Loucy (cell line): ENCODE results near the gene PDS5B.
"Not testable (repeated sequence)": the region's sequence is repeated elsewhere in the genome, so short reads cannot be mapped to it uniquely, and the experiment has no call there.

Source experiments
- H2AFZ ChIP-seq: fragments of 200-600 bp; sonication (generic); 2 replicates; pipeline ENCODE4 v1.6.0; 2016; ENCODE audit warnings: antibody characterized with exemption, mild to moderate bottlenecking, low read length, moderate library complexity
- H3F3A ChIP-seq: fragments of 200-600 bp; 2 replicates; pipeline ENCODE4 v1.6.0; 2016; ENCODE audit warnings: antibody characterized with exemption, low read depth, mild to moderate bottlenecking
- H3K27me3 ChIP-seq: fragments of 200-600 bp; sonication (generic); 2 replicates; pipeline ENCODE4 v1.6.1; 2014; ENCODE audit warnings: low read length, mild to moderate bottlenecking; ENCODE audit not compliant: insufficient read depth, poor library complexity, severe bottlenecking
- H3K36me3 ChIP-seq: fragments of 200-600 bp; sonication (generic); 2 replicates; pipeline ENCODE4 v1.6.1; 2016; ENCODE audit warnings: low read length; ENCODE audit not compliant: insufficient read depth
- H3K4me1 ChIP-seq: fragments of 200-600 bp; sonication (generic); 2 replicates; pipeline ENCODE4 v1.5.1; 2014; ENCODE audit warnings: low read length, mild to moderate bottlenecking; ENCODE audit not compliant: insufficient read depth, poor library complexity, severe bottlenecking
- H3K4me2 ChIP-seq: fragments of 200-600 bp; sonication (generic); 2 replicates; pipeline ENCODE4 v1.6.0; 2014; ENCODE audit warnings: antibody characterized with exemption, low read length, low read depth, mild to moderate bottlenecking; ENCODE audit not compliant: poor library complexity, severe bottlenecking
- H3K4me3 ChIP-seq: fragments of 200-600 bp; sonication (generic); 2 replicates; pipeline ENCODE4 v1.5.1; 2014; ENCODE audit warnings: low read length, mild to moderate bottlenecking, mixed read lengths; ENCODE audit not compliant: poor library complexity, severe bottlenecking
- H3K79me2 ChIP-seq: fragments of 200-600 bp; sonication (generic); 2 replicates; pipeline ENCODE4 v1.6.1; 2014; ENCODE audit warnings: low read length; ENCODE audit not compliant: insufficient read depth
- H3K9ac ChIP-seq: fragments of 200-600 bp; sonication (generic); 2 replicates; pipeline ENCODE4 v1.6.0; 2014; ENCODE audit warnings: mild to moderate bottlenecking, low read depth, low read length, moderate library complexity; ENCODE audit not compliant: poor library complexity, severe bottlenecking
- H3K9me2 ChIP-seq: fragments of 200-600 bp; sonication (generic); replicated peaks from 2 replicates; pipeline ENCODE4 v1.6.1; 2016; ENCODE audit warnings: low read depth, low read length, mixed read lengths
- H3K9me3 ChIP-seq: fragments of 200-600 bp; sonication (generic); 2 replicates; pipeline ENCODE4 v1.6.1; 2014; ENCODE audit warnings: mild to moderate bottlenecking, antibody characterized with exemption, low read length, low read depth; ENCODE audit not compliant: insufficient read depth
- H4K20me1 ChIP-seq: fragments of 200-600 bp; sonication (generic); 2 replicates; pipeline ENCODE4 v1.6.0; 2014; ENCODE audit warnings: antibody characterized with exemption, low read length, mild to moderate bottlenecking; ENCODE audit not compliant: insufficient read depth, poor library complexity, severe bottlenecking
- CTCF ChIP-seq: fragments of 200-600 bp; sonication (generic); conservative IDR thresholded peaks from 2 replicates; pipeline ENCODE4 v1.5.1; 2014; ENCODE audit warnings: mild to moderate bottlenecking, antibody characterized with exemption, low read length
- EZH2phosphoT487 ChIP-seq: fragments of 200-600 bp; IDR thresholded peaks from 2 replicates; pipeline ENCODE4 v1.6.1; 2018; ENCODE audit warnings: antibody characterized with exemption, mild to moderate bottlenecking, moderate library complexity, borderline replicate concordance

PDS5B gene

GRCh38 chr13:32713397-32713796 lies 127.1 kb downstream of the PDS5B start:
- no peaks in the 10 kb centered on the region for H3K4me1 ChIP-seq
- H3K4me3 ChIP-seq, result no peak overlapping the region
- no peaks in the 10 kb centered on the region for H3F3A ChIP-seq
- H2AFZ ChIP-seq, result no peak overlapping the region
- H3K36me3 ChIP-seq, result peaks cover 60% of the 10 kb centered on the region
- no peak overlapping the region for H3K9ac ChIP-seq
- H3K9me2 ChIP-seq, result no peaks in the 10 kb centered on the region
- H3K9me3 ChIP-seq, result no peaks in the 10 kb centered on the region; the same call in 1 of the 2 replicates
- no peaks in the 10 kb centered on the region for H3K79me2 ChIP-seq
- no peak overlapping the region for H3K4me2 ChIP-seq
- no peaks in the 10 kb centered on the region for H4K20me1 ChIP-seq
- no peaks in the 10 kb centered on the region for H3K27me3 ChIP-seq
- TF ChIP-seq EZH2phosphoT487 (no peak), CTCF (no peak)

GRCh38 chr13:32716201-32716600 lies 129.9 kb downstream of the PDS5B start:
- not testable (repeated sequence) for H3K9me3 ChIP-seq, H3K27me3 ChIP-seq, H3K9me2 ChIP-seq

GRCh38 chr13:32720026-32720425 lies 133.8 kb downstream of the PDS5B start:
- Histone ChIP-seq H3K9me3 (no peaks in the 10 kb centered on the region; the same call in 1 of the 2 replicates), H3K9ac (no peak overlapping the region), H3K4me1 (no peaks in the 10 kb centered on the region), H4K20me1 (no peaks in the 10 kb centered on the region), H3K79me2 (no peaks in the 10 kb centered on the region), H3K27me3 (no peaks in the 10 kb centered on the region), H3F3A (0 out of 2 replicates have a peak, but pooled peaks cover 2% of the 10 kb centered on the region), H3K4me2 (no peak overlapping the region), H2AFZ (no peak overlapping the region), H3K36me3 (peaks cover 15% of the 10 kb centered on the region; the same call in 1 of the 2 replicates), H3K4me3 (no peak overlapping the region), H3K9me2 (no peaks in the 10 kb centered on the region)
- TF ChIP-seq EZH2phosphoT487, result no peak
- no peak for TF ChIP-seq CTCF

More at GRCh38 chr13:32716201-32716600, 129.9 kb downstream of the PDS5B start:
- H3F3A ChIP-seq, H2AFZ ChIP-seq, H3K4me2 ChIP-seq, H3K9ac ChIP-seq, H3K79me2 ChIP-seq, H3K4me3 ChIP-seq, H3K4me1 ChIP-seq, H4K20me1 ChIP-seq: not testable (repeated sequence)
- peaks cover 41% of the 10 kb centered on the region for H3K36me3 ChIP-seq

DNA sequence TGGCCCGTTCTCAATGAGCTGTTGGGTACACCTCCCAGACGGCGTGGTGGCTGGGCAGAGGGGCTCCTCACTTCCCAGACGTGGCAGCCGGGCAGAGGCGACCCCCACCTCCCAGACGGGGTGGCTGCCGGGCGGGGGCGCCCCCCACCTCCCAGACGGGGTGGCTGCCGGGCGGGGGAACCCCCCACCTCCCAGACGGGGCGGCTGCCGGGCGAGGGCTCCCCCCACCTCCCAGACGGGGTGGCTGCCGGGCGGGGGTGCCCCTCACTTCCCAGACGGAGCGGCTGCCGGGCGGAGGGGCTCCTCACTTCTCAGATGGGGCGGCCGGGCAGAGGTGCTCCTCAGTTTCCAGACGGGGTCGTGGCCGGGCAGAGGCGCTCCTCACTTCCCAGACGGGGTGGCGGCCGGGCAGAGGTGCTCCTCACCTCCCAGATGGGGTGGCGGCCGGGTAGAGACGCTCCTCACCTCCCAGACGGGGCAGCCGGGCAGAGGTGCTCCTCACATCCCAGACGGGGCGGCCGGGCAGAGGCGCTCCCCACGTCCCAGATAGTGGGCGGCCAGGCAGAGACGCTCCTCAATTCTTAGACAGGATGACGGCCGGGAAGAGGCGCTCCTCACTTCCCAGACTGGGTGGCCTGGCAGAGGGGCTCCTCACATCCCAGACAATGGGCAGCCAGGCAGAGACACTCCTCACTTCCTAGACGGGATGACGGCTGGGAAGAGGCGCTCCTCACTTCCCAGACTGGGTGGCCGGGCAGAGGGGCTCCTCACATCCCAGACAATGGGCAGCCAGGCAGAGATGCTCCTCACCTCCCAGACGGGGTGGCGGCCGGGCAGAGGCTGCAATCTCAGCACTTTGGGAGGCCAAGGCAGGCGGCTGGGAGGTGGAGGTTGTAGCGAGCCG lies 135.1 kb downstream of the PDS5B start:
- not testable (repeated sequence) for H3K9me3 ChIP-seq, H3K4me2 ChIP-seq, H2AFZ ChIP-seq, H3K27me3 ChIP-seq, H4K20me1 ChIP-seq, H3K4me3 ChIP-seq, H3K9ac ChIP-seq, H3F3A ChIP-seq, H3K4me1 ChIP-seq, H3K9me2 ChIP-seq, H3K79me2 ChIP-seq
- H3K36me3 ChIP-seq, result peaks cover 11% of the 10 kb centered on the region; the same call in 1 of the 2 replicates
